Right ventricle myocardium inferior (tissue), 1 donor: Measurements from ENCODE around the gene DDX11. TPM values are rescaled to one million over a fixed set of nuclear protein-coding genes. Genes with fewer than 3 reads are reported as not detected.
A peak's percentile ranks its signal among the peaks of the same experiment; 100 is the strongest.
"Not testable (repeated sequence)": the region's sequence is repeated elsewhere in the genome, so short reads cannot be mapped to it uniquely, and the experiment has no call there.

Experiments
- ATAC-seq: fragments of 200-7000 bp; cut with Tn5 transposase; one replicate; pipeline ENCODE4 v1.9.1; 2020; ENCODE audit warnings: mild to moderate bottlenecking, moderate library complexity
- DNase-seq: peaks from one replicate; pipeline ENCODE4 v3.0.0; 2021; ENCODE audit errors: missing footprints
- intact Hi-C: fragments of 100-400 bp; cut with DNase I; formaldehyde crosslinking; loops from one replicate; pipeline ENCODE4 v1.11.0; 2022
- total RNA-seq: library from RNA; stranded (reverse); fragmentation: NEBNext Ultra II Directional; extraction: Animal tissue kit (Norgen Biotek cat#: 25700); gene quantifications from one replicate; pipeline ENCODE4 v1.2.1, GENCODE V29; 2021
- donor health status: DM: no; HTN: yes; CAD: no; lungs with severe emphysema.

DDX11 gene
- total RNA-seq, 1 donor from 2014 or later = 6.5 TPM

GRCh38 chr12:31091629-31092028 lies 18.0 kb downstream of the DDX11 start:
- intact Hi-C loops, DNase-seq, ATAC-seq: not testable (repeated sequence)

DNA sequence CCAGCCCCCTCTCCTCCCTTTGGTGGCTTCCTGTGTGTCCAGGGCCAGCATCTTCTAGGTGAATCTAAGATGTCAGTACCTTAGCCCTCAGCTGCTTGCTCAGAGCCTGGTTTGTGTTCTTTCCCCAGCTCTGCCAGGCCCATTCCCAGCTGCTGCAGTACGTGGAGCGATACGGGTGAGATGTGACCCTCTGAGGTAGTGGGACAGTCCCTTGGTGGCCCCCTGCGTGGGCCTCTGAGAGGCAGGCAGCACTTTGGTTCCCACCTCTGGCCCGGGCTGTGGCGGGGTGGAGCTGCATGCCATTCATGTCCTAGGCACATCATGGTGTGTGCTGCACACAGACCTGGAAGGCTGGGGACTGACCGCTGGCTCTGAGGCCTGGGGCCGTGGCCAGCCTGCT lies 19.1 kb downstream of the DDX11 start:
- ATAC-seq, intact Hi-C loops: not testable (repeated sequence)

GRCh38 chr12:31095080-31095860 lies 21.6 kb downstream of the DDX11 start:
- ATAC-seq, DNase-seq, intact Hi-C loops: not testable (repeated sequence)

More for the DNA sequence above, 19.1 kb downstream of the DDX11 start:
- not testable (repeated sequence) for DNase-seq

DNA sequence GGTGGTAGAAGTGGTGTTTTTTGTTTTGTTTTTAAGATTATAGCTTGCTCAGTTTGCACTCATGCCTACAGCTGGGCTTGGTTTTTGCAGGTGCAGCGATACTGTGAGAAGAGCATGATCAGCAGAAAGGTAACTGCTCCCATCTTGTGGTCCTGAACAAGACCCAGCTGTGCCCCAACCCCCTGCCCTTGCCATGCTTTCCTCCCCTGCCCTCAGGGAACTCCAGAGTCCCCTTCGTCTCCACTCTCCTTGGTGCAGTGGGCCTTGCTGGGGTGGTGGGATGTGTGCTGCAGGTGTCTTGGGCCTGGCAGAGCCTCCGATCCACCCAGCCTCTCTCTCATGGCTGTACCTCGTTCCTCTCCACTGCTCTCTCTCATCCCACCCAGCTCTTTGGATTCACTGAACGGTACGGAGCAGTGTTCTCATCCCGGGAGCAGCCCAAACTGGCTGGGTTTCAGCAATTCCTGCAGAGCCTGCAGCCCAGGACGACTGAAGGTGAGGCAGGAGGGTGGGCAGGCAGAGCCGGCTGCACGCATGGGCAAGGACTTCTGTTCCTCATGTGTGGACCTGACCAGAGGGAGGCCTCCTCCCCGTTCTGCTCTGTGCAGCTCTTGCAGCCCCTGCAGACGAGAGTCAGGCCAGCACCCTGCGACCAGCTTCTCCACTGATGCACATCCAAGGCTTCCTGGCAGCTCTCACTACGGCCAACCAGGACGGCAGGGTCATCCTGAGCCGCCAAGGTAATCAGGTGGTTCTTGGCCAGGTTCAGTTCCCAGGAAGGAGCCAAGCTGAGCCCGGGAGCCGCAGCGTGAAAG lies 22.8 kb downstream of the DDX11 start:
- DNase-seq, intact Hi-C loops, ATAC-seq: not testable (repeated sequence)

DNA sequence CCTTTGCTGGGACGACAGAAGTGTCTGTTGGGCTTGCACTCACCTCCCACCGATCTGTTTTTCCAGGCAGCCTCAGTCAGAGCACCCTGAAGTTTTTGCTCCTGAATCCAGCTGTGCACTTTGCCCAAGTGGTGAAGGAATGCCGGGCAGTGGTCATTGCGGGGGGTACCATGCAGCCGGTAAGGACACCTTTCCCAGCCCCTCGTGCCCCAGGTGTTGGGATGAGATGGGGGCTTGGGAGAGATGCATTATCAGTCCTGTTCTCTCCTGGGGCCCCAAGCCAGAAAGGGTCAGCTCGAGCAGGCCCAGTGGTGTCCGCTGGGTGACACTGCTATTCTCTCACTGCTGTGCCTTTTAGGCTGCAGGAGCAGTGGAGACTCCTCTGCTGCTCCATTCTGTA lies 24.2 kb downstream of the DDX11 start:
- DNase-seq, intact Hi-C loops, ATAC-seq: not testable (repeated sequence)

GRCh38 chr12:31098363-31098762 lies 24.7 kb downstream of the DDX11 start:
- DNase-seq, intact Hi-C loops, ATAC-seq: not testable (repeated sequence)

DNA sequence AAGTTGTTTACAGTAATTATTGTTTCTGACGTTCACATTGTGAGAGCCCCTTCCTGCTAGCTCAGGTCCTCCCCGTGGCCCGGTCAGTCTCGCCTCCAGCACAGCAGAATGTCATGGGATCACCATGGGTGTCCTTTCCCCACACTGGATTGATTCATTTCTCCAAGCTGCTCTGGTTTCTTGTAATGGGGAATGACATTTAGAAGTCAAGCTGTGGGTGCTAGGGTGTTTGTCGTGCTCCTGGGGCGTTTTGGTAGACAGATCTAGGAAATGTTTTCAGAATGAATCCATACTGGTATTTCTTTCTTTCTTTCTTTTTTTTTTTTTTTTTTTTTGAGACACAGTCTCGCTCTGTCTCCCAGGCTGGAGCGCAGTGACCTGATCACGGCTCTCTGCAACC lies 25.1 kb downstream of the DDX11 start:
- ATAC-seq, intact Hi-C loops, DNase-seq: not testable (repeated sequence)

GRCh38 chr12:31099434-31099833 lies 25.8 kb downstream of the DDX11 start:
- DNase-seq, ATAC-seq, intact Hi-C loops: not testable (repeated sequence)

- peak; percentile 23 for ATAC-seq
- DNase-seq, intact Hi-C loops: not testable (repeated sequence)
Measured at GRCh38 chr12:31100503-31101208, 27.0 kb downstream of the DDX11 start.

DNA sequence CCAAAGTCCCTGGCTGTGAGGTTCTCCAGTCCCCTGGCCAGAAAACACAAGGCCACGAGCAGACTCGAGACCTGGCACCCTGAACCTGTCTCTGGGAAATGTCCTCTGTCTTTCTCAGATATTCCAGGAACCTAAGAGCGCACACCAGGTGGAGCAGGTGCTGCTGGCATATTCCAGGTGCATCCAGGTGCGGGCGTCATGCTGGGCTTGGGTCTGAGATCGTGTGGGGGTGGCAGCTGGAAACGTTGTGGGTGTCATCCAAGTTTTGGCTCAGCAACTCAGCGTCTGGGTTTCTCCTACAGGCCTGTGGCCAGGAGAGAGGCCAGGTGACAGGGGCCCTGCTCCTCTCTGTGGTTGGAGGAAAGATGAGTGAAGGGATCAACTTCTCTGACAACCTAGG lies 28.5 kb downstream of the DDX11 start:
- DNase-seq, intact Hi-C loops, ATAC-seq: not testable (repeated sequence)

GRCh38 chr12:31102596-31102995 lies 28.9 kb downstream of the DDX11 start:
- intact Hi-C loops, DNase-seq, ATAC-seq: not testable (repeated sequence)

GRCh38 chr12:31103561-31103975 lies 29.9 kb downstream of the DDX11 start:
- intact Hi-C loops, DNase-seq, ATAC-seq: not testable (repeated sequence)

DNA sequence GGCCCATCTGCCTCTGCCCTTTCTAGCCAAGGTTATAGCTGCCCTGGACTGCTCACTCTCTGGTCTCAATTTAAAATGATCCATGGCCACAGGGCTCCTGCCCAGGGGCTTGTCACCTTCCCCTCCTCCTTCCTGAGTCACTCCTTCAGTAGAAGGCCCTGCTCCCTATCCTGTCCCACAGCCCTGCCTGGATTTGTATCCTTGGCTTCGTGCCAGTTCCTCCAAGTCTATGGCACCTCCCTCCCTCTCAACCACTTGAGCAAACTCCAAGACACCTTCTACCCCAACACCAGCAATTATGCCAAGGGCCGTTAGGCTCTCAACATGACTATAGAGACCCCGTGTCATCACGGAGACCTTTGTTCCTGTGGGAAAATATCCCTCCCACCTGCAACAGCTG lies 30.6 kb downstream of the DDX11 start:
- ATAC-seq, DNase-seq, intact Hi-C loops: not testable (repeated sequence)

- intact Hi-C loops, ATAC-seq, DNase-seq: not testable (repeated sequence)
Measured at GRCh38 chr12:31104773-31105172, 31.1 kb downstream of the DDX11 start.

DNA sequence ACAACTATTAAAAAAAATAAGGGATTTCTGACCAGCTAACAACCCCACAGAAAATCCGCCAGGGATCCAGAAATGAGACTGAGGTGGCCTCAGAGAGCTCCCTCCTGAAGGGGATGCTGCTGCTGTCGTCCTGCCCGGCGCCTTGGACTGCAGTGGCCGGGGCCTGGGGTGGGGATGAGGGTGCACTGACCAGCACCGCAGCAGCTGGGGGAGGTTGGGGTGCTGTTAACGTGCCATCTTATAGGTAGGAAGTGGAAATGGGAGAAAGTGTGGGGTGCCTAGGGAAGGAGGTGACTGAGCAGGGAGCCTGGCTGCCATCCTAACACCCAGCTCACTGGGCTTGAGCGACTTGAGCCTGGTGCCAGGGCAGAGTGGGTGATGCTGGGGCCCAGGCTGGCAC lies 32.0 kb downstream of the DDX11 start:
- intact Hi-C loops = no loop called here
- ATAC-seq (no peak), DNase-seq (no peak)

DNA sequence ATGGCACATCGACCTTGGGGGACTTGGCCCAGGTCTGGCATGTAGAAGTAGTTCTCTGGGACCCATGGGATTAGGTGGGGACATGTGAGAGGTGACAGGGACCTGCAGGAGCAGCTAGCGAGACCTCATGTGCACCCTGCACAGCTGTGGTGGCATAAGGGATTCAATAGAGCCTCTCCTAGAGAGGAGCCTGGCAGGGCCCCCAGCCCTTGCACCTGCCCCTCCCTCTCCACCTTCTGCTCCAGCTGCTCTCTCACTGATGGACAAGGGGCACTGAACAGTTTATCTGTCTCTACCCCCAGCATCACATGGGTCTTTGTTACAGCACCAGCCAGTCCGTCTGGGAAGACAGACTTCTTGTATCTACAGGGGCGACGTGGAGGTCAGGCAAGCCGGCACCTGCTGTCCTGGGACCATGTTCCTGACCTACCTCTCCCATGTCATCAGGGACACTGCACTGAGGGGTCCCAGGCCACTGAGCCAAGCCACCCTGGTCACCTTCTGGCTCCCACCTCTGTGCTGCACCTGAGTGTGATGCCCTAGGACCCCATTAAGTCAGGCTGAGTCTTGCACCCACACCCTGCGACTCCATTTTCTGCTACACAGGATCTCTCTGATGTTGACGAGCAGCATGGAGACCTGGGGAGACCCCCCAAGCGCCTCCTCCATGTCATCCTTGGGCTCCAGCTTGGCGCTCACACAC lies 32.6 kb downstream of the DDX11 start:
- ATAC-seq (no peak), DNase-seq (no peak)
- intact Hi-C loops = no loop called here

DNA sequence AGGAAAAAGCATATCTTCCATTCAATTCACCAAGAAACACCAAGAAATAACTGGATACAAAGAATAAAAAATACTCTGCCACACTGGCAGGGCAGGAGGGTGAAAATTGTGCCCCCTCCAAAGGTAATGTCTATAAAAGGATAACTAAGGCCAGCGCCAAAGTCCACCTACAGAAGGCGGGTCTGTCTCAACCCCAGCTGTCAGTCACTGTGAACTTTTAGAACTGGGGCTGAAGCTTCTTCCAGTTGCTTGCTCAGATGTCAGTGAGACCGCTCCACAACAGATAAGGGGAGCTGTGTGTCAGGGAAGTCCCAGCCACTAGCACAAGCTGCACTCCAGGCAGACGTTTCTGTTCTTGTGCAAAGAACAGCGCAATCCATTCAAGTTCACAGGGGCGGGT lies 36.1 kb downstream of the DDX11 start:
- ATAC-seq, intact Hi-C loops, DNase-seq: not testable (repeated sequence)

DNA sequence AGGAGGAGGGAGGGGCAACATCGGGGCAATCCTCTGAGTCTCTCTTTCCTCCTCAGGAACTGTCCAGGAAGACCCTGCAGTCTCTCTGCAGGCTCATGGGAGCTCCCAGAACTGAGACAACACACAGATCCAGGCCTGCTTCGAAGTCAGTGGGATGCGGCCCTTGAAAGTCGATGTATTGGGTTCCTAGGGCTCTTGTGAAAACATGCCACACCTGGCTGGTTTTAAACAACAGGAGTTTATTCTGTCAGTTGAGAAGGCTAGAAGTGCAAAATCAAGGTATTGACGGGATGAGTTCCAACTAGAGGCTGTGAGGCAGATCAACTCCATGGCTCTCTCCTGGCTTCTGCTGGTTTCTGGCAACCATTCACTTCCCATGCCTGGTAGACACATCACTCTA lies 36.6 kb downstream of the DDX11 start:
- DNase-seq, intact Hi-C loops, ATAC-seq: not testable (repeated sequence)
